IMR-90 (cell line): ENCODE data around the gene ZNF398. TPM values are rescaled to one million over a fixed set of nuclear protein-coding genes. Genes with fewer than 3 reads are reported as not detected.

Source experiments
- ATAC-seq: fragments of 200-7000 bp; cut with Tn5 transposase; 2 replicates; pipeline ENCODE4 v1.9.1; 2020; ENCODE audit warnings: low read depth, mild to moderate bottlenecking, moderate library complexity
- BruUV-seq: library from RNA; stranded (reverse); fragments of 400-500 nt; replicated peaks from 2 replicates; lab custom pipeline; 2021; lab: Mats Ljungman, UMichigan
- CTCF ChIA-PET: fragments of 300-600 bp; formaldehyde crosslinking; extraction: SDS; loops from one replicate; lab custom pipeline; 2021; ENCODE audit warnings: antibody characterized with exemption; lab: Yijun Ruan, JAX
- POLR2A ChIA-PET: fragments of 300-600 bp; sonication (Branson Sonifier 250); formaldehyde crosslinking; loops from one replicate; lab custom pipeline; 2022; ENCODE audit warnings: antibody characterized with exemption; ENCODE audit not compliant: unreplicated experiment; lab: Charles Lee
- DNase-seq: peaks from one replicate; pipeline ENCODE4 v3.0.0; 2013
- H2AFZ ChIP-seq: replicated peaks from 2 replicates; pipeline ENCODE3; 2013; ENCODE audit warnings: low read length, mild to moderate bottlenecking; ENCODE audit not compliant: poor library complexity
- H2AK5ac ChIP-seq: 2 replicates; pipeline ENCODE4 v1.6.1; 2013; ENCODE audit warnings: low read depth, low read length, inconsistent platforms
- H2AK9ac ChIP-seq: replicated peaks from 2 replicates; pipeline ENCODE3; 2013; ENCODE audit warnings: mild to moderate bottlenecking, low read depth, low read length, moderate library complexity; ENCODE audit not compliant: poor library complexity
- H2BK120ac ChIP-seq: 2 replicates; pipeline ENCODE4 v1.6.1; 2013; ENCODE audit warnings: low read depth, low read length, inconsistent platforms
- H2BK15ac ChIP-seq: 3 replicates; pipeline ENCODE4 v1.6.1; 2013; ENCODE audit warnings: low read depth, low read length, inconsistent platforms
- H2BK20ac ChIP-seq: 2 replicates; pipeline ENCODE4 v1.6.1; 2013; ENCODE audit warnings: low read depth, mild to moderate bottlenecking, inconsistent platforms, low read length, moderate library complexity
- H2BK5ac ChIP-seq: 2 replicates; pipeline ENCODE4 v1.6.1; 2013; ENCODE audit warnings: mild to moderate bottlenecking, low read depth, low read length, inconsistent platforms; ENCODE audit not compliant: poor library complexity, severe bottlenecking
- H3K14ac ChIP-seq: replicated peaks from 2 replicates; pipeline ENCODE4 v1.6.1; 2013; ENCODE audit warnings: low read depth, low read length, inconsistent platforms
- H3K18ac ChIP-seq: 2 replicates; pipeline ENCODE4 v1.6.1; 2013; ENCODE audit warnings: low read depth, low read length, control low read depth
- H3K23ac ChIP-seq: 2 replicates; pipeline ENCODE4 v1.6.1; 2013; ENCODE audit warnings: low read depth, low read length, inconsistent platforms
- H3K27ac ChIP-seq: 2 replicates; pipeline ENCODE4 v1.5.1; 2013; ENCODE audit warnings: mild to moderate bottlenecking, control low read depth, low read length; ENCODE audit not compliant: insufficient read depth
- H3K27me3 ChIP-seq: 2 replicates; pipeline ENCODE4 v1.6.1; 2013; ENCODE audit warnings: low read length; ENCODE audit not compliant: control insufficient read depth, insufficient read depth
- H3K36me3 ChIP-seq: 2 replicates; pipeline ENCODE4 v1.6.1; 2013; ENCODE audit warnings: low read length, mixed read lengths; ENCODE audit not compliant: control insufficient read depth, insufficient read depth
- H3K4ac ChIP-seq: 2 replicates; pipeline ENCODE4 v1.6.1; 2013; ENCODE audit warnings: low read depth, low read length, inconsistent platforms
- H3K4me1 ChIP-seq: 2 replicates; pipeline ENCODE4 v1.6.1; 2013; ENCODE audit warnings: low read length, mixed read lengths; ENCODE audit not compliant: control insufficient read depth, insufficient read depth
- H3K4me2 ChIP-seq: 2 replicates; pipeline ENCODE4 v1.6.1; 2013; ENCODE audit warnings: low read depth, mild to moderate bottlenecking, control low read depth, low read length, moderate library complexity
- H3K4me3 ChIP-seq: 2 replicates; pipeline ENCODE4 v1.5.1; 2013; ENCODE audit warnings: low read depth, mild to moderate bottlenecking, control low read depth, low read length, moderate library complexity; ENCODE audit not compliant: insufficient read depth
- H3K56ac ChIP-seq: 2 replicates; pipeline ENCODE4 v1.6.1; 2013; ENCODE audit warnings: low read length, inconsistent platforms; ENCODE audit not compliant: insufficient read depth; ENCODE audit errors: extremely low read depth
- H3K79me1 ChIP-seq, 2 experiments: 2 replicates each; pipeline ENCODE4 v1.6.1; 2013; ENCODE audit warnings: low read length in 2 of 2, inconsistent platforms in 1 of 2, low read depth in 1 of 2
- H3K9ac ChIP-seq: 2 replicates; pipeline ENCODE4 v1.6.1; 2013; ENCODE audit warnings: low read depth, low read length, control low read depth
- H3K9me1 ChIP-seq: 2 replicates; pipeline ENCODE4 v1.6.1; 2013; ENCODE audit warnings: low read length, inconsistent platforms; ENCODE audit not compliant: insufficient read depth
- H3K9me3 ChIP-seq: 2 replicates; pipeline ENCODE4 v1.6.1; 2013; ENCODE audit warnings: low read length; ENCODE audit not compliant: control insufficient read depth, insufficient read depth
- H4K20me1 ChIP-seq: 2 replicates; pipeline ENCODE4 v1.6.1; 2013; ENCODE audit warnings: low read length, inconsistent platforms; ENCODE audit not compliant: insufficient read depth
- H4K5ac ChIP-seq: 2 replicates; pipeline ENCODE4 v1.6.1; 2013; ENCODE audit warnings: mild to moderate bottlenecking, low read depth, low read length, control low read depth
- H4K8ac ChIP-seq, 2 experiments: 2 replicates each; pipeline ENCODE4 v1.6.1; 2013; ENCODE audit warnings: low read depth in 2 of 2, low read length in 2 of 2, control low read depth in 1 of 2, inconsistent platforms in 1 of 2
- H4K91ac ChIP-seq: 2 replicates; pipeline ENCODE4 v1.6.1; 2013; ENCODE audit warnings: low read depth, low read length, inconsistent platforms; ENCODE audit not compliant: insufficient read depth
- CHD1 ChIP-seq: IDR thresholded peaks from 2 replicates; pipeline ENCODE4 v1.6.1; 2012; ENCODE audit warnings: low read depth, low read length, improper control_type of control experiment
- MAFK ChIP-seq: IDR thresholded peaks from 2 replicates; pipeline ENCODE4 v1.6.1; 2012; ENCODE audit warnings: low read depth, low read length, improper control_type of control experiment
- MAZ ChIP-seq: IDR thresholded peaks from 2 replicates; pipeline ENCODE4 v1.6.1; 2012; ENCODE audit warnings: low read depth, mild to moderate bottlenecking, low read length, improper control_type of control experiment, moderate library complexity, borderline replicate concordance
- POLR2A ChIP-seq: IDR thresholded peaks from 2 replicates; pipeline ENCODE4 v1.6.1; 2012; ENCODE audit warnings: mild to moderate bottlenecking, low read depth, low read length
- WGBS, 2 experiments: methylation state at CpG; one replicate each; pipeline versions ENCODE4 v1.1.5 to v1.1.7; 2013; ENCODE audit warnings: missing lambda C conversion rate in 2 of 2; ENCODE audit not compliant: insufficient read length in 1 of 2; ENCODE audit errors: extremely low coverage in 2 of 2; 5-methylcytosine and 5-hydroxymethylcytosine counted together
- dilution Hi-C: fragments of 300-500 bp; cut with HindIII; formaldehyde crosslinking; loops from one replicate; pipeline ENCODE4 v1.14.3; 2018; ENCODE audit warnings: low sequenced_read_pairs; ENCODE audit not compliant: unreplicated experiment
- in situ Hi-C: fragments of 300-500 bp; cut with MboI; formaldehyde crosslinking; loops from 3 replicates; pipeline ENCODE4 v1.14.3; 2019; ENCODE audit warnings: low sequenced_read_pairs, inconsistent platforms, mixed read lengths
- intact Hi-C: fragments of 100-400 bp; cut with micrococcal nuclease; formaldehyde crosslinking; loops from 2 replicates; pipeline ENCODE4 v1.10.0; 2022
- polyA plus RNA-seq, 3 experiments: library from polyadenylated mRNA; depleted of rRNA; stranded (reverse); fragments of >200 nt; gene quantifications; 2 replicates each; pipeline ENCODE4 v1.2.3, GENCODE V29; 2012; ENCODE audit warnings: low replicate concordance in 1 of 3
- total RNA-seq: library from RNA; depleted of rRNA; stranded (reverse); fragments of >200 nt; gene quantifications from 2 replicates; pipeline ENCODE4 v1.2.3, GENCODE V29; 2012
- TF ChIP-seq, protein P1 (sequence below): fragments of 150-350 bp; IDR thresholded peaks from 2 replicates; pipeline ENCODE4 v1.6.1; 2016; ENCODE audit warnings: low read depth, mild to moderate bottlenecking, low read length, moderate library complexity, borderline replicate concordance

The ZNF398 gene
- total and polyA plus RNA-seq, 2 of the 4 experiments (the other 2 are of a cell fraction), result 5.7 to 7.9 TPM

DNA sequence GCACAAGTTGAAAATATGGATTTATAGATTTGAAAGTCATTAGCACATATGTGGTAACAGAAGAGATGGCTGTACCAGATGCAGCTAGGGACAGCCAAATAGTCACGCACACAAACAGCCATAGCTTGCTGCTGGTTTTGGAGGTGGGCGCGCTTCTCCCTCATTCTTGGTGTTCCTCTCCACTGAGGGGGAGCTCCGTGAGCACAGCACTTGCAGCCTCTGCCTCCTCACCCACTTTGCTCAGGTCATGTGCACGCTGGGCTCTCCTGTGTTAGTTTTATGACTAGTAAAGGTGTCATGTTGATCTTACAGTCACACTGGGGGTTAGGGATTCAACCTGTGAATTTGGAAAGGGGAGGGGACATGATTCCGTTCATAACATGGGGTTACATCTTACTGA, 48.2 kb upstream of the ZNF398 start:
- intact Hi-C loops, result no loop called here
- no peak overlapping the region for H3K14ac ChIP-seq
- no peak for ATAC-seq
- in situ Hi-C loops, result no loop called here
- no peak overlapping the region for H2BK5ac ChIP-seq
- peaks cover 4% of the 10 kb centered on the region; the same call in 1 of the 2 replicates for H3K36me3 ChIP-seq
- no peak overlapping the region for H2BK15ac ChIP-seq
- no peak overlapping the region for H3K23ac ChIP-seq
- dilution Hi-C loops, result no loop called here
- no peaks in the 10 kb centered on the region for H3K27me3 ChIP-seq
- POLR2A ChIA-PET, result no interaction called here
- CTCF ChIA-PET, result no interaction called here
- H3K9me3 ChIP-seq, result no peaks in the 10 kb centered on the region
- H3K4ac ChIP-seq, result no peak overlapping the region
- H2AK5ac ChIP-seq, result no peak overlapping the region
- no peak overlapping the region for H2BK20ac ChIP-seq
- H2AFZ ChIP-seq, result no peak overlapping the region
- H4K8ac ChIP-seq, result no peak overlapping the region
- no peak overlapping the region for H3K27ac ChIP-seq
- no peak overlapping the region for H3K4me2 ChIP-seq
- no peak overlapping the region for H3K18ac ChIP-seq
- no peak overlapping the region for H3K4me3 ChIP-seq
- H4K5ac ChIP-seq, result no peak overlapping the region
- H4K20me1 ChIP-seq, result no peaks in the 10 kb centered on the region
- no peak overlapping the region for H3K56ac ChIP-seq
- BruUV-seq, result no TSS peak
- no peak overlapping the region for H2BK120ac ChIP-seq
- H3K9ac ChIP-seq, result no peak overlapping the region
- H3K79me1 ChIP-seq, result no peaks in the 10 kb centered on the region
- H3K9me1 ChIP-seq, result no peaks in the 10 kb centered on the region
- TF ChIP-seq MAFK, result no peak
- TF ChIP-seq CHD1, result no peak
- TF ChIP-seq POLR2A, result no peak
- TF ChIP-seq, protein P1, sequence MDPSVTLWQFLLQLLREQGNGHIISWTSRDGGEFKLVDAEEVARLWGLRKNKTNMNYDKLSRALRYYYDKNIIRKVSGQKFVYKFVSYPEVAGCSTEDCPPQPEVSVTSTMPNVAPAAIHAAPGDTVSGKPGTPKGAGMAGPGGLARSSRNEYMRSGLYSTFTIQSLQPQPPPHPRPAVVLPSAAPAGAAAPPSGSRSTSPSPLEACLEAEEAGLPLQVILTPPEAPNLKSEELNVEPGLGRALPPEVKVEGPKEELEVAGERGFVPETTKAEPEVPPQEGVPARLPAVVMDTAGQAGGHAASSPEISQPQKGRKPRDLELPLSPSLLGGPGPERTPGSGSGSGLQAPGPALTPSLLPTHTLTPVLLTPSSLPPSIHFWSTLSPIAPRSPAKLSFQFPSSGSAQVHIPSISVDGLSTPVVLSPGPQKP, result no peak
- no peak for TF ChIP-seq MAZ
- H2AK9ac ChIP-seq, result no peak overlapping the region
- no peaks in the 10 kb centered on the region for H3K4me1 ChIP-seq
- H4K91ac ChIP-seq, result no peak overlapping the region
- DNase-seq, result no peak
- WGBS, 2 experiments, result no CpG with 5 or more reads among the region's 6 CpGs
